HG02973 (cell line): ENCODE data around the gene FOSB.
"Not testable (repeated sequence)": the region's sequence is repeated elsewhere in the genome, so short reads cannot be mapped to it uniquely, and the experiment has no call there.

ENCODE experiments used
- ATAC-seq: cut with Tn5 transposase; IDR thresholded peaks from one replicate; pipeline ENCODE4 v1.9.1; 2021; ENCODE audit warnings: moderate library complexity; ENCODE audit not compliant: unreplicated experiment

Gene FOSB

DNA sequence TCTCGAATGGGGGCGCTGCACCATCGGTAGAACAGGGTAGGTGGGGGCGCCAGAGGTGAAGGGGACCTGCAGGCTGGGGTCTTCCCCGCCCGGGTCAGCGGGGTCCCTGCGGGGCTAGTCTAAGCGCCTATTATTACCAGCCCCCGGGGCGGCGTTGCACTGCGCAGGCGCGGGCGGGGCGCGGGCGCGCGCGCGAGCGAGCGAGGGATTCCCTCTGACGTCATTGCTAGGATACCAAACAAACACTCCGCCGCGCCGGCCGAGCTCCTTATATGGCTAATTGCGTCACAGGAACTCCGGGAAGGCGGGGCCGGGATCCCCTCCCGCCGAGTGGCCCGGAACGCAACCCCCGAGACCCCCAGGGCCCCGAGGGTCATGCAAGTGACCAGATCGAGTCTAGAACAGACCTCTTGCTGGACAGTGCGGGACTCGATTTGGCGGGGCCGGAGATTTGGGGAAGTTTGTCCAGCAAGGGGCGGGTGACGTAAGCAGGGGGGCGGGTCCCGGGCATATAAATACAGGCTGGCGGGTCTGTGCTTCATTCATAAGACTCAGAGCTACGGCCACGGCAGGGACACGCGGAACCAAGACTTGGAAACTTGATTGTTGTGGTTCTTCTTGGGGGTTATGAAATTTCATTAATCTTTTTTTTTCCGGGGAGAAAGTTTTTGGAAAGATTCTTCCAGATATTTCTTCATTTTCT lies at the start of gene FOSB:
Gene FOSB, plus strand, starts transcription at position 541 of the 703 bp plus-strand sequence. CDS start 591 bp downstream, outside the sequence.
- peak; percentile 40 for ATAC-seq

DNA sequence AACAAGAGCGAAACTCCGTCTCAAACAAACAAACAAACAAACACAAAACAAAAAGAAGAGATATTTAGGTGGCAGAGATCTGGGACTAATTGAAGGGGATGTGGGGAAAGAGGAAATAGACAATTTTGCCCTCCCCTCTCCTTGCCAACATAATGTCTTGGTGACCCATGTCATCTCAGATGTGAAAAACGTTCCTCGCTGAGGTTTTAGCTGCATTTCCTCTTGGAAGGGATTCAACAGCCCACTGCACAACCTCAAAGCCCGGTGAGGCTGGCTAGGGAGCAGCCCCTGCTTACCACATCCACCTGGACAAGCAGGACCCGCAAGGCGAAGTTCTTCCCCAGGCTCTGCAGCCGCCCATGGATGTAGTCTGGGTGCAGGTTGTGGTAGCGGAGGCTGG lies 49.0 kb upstream of the FOSB start:
- ATAC-seq = no peak

DNA sequence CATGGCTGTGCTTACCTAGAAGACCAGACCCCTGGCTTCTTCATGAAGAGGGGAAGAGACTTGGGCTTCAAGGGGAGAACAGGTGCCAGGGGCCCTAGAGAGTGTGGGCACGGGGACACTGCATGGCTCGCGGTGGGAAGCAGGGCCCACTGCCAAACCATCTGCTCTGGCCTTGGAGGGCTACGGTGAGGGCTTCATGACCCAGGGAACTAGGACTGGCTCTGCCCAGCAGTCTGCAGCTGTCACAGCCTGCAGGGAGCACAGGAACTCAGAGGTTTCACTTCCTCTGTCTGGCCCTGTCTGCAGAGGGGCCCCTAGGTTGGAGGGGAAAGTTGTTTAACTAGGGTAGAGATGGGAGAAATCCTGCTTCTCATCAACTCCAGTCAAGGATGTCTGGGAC lies 48.4 kb upstream of the FOSB start:
- peak; percentile 47 for ATAC-seq

DNA sequence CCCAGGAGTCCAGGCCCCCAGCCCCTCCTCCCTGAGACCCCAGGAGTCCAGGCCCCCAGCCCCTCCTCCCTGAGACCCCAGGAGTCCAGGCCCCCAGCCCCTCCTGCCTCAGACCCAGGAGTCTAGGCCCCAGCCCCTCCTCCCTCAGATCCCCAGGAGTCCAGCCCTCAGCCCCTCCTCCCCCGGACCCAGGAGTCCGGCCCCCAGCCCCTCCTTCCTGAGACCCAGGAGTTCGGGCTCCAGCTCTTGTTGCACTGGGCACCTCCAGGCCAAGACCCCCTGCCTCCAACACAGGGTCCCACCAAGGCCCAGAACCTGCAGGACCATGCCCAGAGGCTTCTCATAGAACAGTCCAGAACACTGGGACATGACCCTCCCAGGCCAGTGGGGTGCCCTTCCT lies 47.9 kb upstream of the FOSB start:
- ATAC-seq = no peak

DNA sequence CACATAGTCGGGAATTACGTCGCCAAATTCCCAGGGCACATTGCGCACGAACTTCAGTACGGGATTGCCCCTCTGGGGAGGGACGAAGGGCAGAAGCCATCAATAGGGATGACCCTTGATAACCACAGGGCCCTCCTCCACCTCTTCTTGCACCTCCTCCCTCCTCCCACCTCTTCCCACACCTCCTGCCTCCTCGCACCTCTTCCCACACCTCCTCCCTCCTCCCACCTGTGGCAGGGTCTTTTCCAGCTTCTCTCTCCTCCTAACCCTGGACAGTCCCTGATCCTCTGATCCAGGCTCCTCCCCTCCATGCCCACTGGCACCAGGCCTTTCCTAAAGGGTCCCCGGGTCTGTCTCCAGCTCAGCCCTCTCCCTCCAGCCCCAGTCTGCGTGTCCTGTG lies 47.4 kb upstream of the FOSB start:
- no peak for ATAC-seq

DNA sequence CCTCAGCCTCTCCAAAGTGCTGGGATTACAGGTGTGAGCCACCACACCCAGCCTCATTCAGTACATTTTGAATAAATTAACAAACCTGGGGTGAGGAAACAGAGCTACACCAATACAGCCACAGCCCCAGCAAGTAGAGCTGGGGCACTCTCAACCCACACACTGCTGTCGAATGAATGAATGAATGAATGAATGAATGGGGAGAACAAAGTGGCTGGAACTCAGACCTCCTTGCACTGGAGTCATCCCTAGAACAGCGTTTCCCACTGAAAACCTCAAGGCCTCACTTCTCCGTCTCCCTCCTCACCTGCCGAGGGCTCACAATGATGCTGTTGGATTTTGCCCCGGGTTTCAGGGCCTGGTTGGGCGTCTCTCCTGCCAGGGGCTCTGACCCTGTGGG lies 46.9 kb upstream of the FOSB start:
- ATAC-seq = no peak

DNA sequence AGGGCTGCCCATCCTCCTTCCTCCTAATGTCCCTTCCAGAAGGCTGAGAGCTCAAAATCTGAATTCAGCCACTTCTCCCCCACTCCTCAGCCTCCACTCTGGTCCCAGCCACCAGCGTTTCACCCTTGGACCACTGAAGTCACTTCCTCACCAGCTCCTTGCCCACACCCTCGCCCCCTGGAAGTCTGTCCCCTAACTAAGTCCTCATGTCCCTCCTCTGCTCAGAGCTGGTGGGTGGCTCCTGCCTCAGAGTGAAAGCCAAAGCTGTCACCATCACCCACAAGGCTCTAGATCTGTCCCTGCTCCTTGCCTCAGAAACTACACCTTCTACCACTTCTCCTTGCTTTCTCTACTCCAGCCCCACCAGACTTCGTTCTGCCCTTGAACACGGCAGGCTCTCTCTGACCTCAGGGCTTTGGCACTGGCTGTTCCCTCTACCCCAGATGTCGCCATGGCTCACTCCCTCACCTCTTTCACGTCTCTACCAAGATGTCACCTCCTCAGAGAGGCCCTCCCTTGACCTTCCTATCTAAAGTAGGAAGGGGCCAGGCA lies 45.8 kb upstream of the FOSB start:
- no peak for ATAC-seq

DNA sequence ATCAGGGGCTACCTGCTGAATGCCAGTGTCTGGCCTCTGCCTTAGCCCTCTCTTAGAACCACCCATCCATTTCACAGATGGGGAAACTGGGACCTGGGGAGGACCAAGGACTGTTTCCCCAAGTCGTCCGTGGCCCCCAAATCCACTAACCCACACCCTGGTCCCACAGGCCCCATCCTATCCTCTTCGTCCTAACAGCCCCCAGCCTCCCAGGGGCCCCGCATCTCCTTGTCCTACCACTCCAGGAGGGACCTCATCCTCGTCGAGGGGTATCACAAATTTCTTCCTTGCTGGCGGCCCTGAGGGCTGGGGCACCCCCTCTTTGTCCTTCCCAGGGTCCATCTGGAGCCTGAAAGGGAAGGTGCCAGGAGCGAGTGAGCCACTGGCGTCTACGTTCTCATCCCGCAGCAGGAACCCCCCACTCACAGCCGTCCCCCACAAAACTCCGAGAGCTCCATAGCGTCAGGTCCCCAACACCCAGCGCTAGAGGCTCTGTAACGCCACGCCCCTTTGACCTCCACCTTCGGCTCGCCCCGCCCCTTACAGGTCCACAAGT lies 44.7 kb upstream of the FOSB start:
- no peak for ATAC-seq

DNA sequence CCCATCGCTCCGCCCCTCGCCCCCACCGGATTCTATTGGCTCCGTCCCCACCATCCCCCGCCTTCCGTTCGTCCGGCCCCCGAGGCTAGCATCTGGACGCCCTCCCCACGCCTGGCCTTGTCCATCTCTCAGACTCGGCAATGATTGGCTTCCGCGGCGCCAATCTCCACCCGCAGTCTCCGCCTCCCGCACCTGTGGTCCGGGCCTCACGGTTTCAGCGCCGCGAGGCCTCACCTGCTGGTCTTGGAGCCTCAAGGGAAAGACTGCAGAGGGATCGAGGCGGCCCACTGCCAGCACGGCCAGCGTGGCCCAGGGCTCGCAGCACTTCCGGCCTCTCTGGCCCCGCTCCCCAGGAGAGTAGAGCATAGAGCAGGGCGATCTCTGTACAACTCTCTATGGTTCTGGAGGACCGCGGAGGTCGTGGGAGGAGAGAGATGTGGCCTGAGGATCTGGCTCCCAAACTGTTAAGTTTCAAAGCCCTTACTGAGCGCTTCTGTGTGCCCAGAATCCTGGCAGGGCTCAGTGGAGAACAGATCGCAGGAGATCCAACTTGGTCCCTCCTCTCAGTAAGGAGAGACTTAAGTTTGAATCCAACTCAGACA lies 44.1 kb upstream of the FOSB start, which contains the start of gene ERCC1:
Gene ERCC1, minus strand, starts transcription at position 329 of the 602 bp plus-strand sequence. CDS start 543 bp downstream, outside the sequence.
- peak; percentile 55 for ATAC-seq

DNA sequence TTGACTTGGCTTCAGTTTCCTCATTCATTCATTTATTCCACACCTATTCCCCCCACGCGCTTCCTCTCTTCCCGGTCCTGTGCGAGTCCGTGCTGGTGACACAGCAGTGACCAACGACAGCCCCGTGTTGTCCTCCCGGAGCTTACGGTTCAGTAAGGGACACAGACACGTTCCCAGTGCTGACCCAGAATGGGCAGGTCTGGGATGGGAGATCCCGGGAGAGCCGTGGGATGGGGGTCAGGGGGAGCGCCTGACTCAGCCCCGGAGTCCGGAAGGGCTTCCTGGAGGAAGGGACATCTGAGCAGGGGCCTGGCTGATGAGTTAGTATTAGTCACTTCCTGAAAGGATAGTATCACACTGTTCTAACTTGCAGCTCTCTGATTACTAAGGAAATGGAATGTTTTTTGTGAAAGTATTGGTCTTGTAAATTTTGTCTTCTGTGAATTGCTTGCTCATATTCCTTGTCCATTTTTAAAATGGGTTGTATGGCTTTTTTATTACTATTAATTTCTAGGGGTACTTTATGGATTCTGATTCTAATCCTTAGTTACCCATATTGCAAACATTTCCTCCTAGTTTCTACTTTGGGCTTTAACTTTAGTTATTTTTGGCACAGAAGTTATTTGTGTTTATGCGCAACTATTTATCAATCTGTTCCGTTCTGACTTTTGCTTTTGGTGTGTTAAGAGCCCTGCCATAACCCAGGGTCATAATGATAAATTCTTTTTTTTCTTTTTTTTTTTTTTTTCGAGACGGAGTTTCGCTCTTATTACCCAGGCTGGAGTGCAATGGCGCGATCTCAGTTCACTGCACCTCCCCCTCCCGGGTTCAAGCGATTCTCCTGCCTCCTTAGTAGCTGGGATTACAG lies 43.4 kb upstream of the FOSB start:
- no peak for ATAC-seq

DNA sequence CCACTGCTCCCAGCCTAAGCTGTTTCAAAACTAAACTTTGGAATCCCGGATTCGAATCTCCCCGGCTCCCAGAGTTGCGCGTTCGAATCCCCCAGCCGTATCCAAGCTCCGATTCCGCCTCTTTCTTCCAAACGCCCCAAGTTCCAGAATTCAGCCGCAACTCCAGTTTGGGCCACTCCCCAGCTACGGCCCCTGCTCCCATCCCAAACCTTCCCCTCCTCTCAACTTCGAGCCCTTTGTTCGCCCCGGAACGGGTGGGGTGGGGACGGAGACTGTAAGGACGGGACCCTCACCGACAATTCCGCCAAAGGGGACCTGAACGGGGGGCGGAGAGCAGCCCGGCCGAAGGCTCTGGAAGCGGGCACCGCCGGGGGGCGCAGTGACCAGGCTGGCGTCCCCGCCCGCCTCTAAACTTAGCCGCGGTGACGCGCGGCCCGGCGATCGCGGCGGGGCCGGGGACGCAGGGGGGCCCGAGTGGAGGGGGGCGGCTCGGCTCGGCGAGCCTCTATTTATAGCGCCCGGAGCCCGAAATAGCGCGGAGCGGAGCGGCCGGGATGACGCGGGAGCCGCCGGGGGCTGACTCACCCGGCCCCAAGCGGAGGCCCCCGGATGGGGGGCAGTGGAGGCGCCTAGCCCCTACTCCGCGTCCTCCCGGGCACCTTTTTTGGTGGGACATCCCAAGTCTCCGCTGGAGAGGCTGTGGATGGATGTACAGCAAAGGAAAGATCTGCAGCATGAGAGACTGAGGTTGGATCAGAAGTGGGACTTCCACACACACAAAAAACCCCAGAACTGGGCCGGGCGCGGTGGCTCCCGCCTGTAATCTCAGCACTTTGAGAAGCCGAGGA lies 39.2 kb upstream of the FOSB start:
- no peak for ATAC-seq

DNA sequence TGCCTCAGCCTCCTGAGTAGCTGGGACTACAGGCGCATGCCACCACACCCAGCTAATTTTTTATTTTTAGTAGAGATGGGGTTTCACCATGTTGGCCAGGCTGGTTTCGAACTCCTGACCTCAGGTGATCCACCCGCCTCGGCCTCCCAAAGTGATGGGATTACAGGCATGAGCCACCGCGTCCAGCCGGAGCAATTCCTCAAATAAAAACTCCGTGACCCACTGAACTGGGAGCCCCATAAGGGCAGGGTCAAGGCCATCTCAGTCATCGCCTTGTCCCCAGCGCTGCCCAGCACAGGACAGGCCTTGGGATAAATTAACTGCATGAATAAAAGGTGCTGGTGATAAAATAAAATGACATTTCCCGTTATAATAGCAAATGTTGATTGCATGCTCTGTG lies 37.9 kb upstream of the FOSB start:
- ATAC-seq = not testable (repeated sequence)

DNA sequence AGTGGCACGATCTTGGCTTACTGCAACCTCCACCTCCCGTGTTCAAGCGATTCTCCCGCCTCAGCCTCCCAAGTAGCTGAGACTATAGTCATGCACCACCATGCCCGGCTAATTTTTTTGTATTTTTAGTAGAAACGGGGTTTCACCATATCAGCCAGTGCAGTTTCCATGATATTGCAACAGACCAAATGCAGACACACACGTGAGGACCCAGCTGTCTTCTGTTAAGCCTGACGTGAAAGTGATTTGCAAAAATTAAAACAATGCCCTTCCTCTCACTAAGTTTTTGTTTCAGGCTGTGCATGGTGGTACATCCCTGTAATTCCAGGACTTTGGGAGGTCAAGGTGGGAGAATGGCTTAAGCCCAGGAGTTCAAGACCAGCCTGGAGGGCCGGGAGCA lies 36.8 kb upstream of the FOSB start:
- not testable (repeated sequence) for ATAC-seq

DNA sequence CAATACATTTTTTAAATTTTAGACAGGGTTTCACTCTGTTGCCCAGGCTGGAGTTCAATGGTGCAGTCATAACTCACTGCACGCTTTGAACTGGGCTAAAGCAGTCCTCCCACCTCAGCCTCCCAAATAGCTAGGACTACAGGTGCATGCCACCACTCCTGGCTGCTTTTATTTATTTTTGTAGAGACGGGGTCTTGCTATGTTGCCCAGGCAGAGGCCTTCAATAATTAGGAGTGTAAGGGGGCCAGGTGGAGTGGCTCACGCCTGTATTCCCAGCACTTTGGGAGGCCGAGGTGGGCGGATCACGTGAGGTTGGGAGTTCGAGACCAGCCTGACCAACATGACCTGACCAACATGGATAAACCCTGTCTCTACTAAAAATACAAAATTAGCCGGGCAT lies 35.3 kb upstream of the FOSB start:
- not testable (repeated sequence) for ATAC-seq

DNA sequence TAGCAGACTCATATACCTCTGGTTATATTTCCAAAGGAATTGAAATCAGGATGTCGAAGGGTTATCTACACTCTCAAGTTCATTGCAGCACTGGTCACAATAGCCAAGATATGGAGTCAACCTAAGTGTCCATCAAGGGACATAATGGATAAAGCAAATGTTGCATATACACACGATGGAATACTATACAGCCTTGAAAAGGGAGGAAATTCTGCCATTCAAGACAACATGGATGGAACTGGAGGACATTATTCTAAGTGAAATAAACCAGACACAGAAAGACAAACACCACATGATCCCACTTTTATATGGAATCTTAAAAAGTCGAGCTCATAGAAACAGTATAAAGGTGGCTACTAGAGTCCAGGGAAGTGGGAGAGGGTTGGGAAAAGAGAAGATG lies 30.5 kb upstream of the FOSB start:
- ATAC-seq = no peak

DNA sequence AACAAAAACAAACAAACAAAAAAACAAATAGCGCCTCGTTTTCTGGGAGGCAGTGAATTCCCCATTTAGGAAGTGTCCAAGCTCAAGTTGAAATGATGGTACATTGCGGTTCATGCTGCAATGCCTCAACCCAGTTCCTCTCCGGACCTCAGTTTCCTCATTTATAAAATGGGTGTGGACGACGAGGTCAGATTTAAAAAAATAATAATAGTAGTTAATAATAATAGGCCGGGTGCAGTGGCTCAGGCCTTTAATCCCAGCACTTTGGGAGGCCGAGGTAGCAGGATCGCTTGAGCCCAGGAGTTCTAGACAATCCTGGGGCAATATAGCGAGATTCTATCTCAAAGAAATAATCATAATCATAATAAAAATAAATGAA lies 28.6 kb upstream of the FOSB start:
- ATAC-seq = no peak

DNA sequence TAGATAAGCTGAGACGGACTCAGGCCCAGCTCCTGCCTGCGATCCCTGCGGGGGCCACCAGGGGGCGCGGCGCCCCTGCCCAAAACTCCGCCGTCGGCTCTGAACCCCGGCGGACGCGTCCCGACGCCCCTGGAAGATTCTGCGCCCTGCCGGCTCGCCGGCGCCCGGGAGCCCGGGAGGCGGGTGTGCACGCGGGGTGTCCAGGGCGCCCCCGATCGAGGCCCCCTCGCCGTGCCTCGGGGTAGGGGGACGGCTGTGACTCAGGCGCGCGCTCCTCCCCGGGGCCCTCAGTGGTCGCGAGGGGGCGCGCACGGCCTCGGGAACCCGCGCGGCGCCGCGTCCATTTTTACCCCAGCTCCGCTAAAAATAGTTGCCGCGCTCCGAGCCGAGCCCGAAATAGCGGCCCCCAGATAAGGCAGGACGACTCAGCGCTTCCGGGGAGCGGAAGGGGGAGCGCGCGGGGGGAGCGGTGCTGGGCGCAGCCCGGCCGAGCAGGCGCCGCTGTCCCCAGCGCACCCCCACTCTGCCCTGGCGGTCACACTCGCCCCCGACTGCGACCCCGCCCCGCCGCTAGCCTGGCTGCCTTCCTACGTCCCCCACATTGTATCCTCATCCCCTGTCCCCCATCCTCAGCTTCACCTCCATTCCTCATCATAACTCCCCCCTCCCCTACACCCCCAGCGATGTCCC lies 28.1 kb upstream of the FOSB start:
- ATAC-seq = peak; percentile 32

DNA sequence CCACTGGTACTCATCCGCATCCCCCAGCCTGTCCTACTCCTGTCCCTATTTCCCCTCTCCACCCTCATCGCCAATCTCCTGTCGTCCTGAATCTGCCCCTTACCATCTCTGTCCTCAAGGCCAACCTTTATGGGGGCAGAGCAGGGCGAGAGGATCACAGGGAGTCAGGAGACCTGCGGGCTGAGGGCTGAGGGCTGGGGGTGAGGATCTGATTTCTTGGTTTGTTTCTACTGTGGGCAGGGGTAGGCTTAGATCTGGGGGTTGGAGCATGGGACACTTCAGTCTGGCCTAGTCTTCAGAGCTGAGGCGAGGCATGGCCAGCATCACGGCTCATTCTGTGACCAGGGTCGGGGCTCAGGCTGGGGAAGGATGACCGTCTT lies 27.5 kb upstream of the FOSB start:
- no peak for ATAC-seq

DNA sequence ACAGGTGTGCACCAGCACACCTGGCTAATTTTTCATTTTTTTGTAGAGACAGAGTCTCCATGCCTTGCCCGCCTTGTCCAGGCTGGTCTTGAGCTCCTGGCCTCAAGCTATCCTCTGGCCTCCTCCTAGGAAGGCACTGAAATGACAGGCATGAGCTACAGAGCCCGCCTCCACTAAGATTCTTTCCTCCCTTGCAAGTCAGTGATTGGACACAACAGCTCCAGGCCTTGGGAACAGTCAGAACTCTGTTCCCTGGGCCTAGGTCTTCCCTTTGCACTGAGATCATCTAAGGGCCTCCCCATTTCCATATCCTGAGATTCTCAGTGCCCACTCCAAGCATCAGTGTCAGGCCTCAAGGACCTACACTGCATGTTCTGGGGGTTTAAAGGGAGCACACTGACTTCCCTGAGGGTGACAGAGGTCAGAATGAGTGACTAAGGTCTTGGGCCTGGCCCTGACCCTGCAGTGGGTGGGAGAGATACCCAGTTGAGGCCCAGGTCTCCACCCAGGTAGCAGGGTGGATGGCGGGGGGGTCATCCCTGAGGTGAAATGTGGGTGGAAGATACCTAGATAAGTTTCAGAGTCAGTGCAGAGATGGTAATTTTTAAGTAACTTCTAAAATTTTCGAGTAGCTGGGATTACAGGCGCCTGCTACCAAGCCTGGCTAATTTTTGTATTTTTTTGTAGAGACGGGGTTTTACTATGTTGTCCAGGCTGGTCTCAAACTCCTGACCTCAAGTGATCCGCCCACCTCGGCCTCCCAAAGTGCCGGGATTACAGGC lies 26.7 kb upstream of the FOSB start:
- ATAC-seq = no peak
